ENCODE results near the gene SKAP2. TPM values are rescaled to one million over a fixed set of nuclear protein-coding genes. Genes with fewer than 3 reads are reported as not detected.

Gene SKAP2
- total RNA-seq, 1 experiment from 2014 or later = 9.6 TPM

DNA sequence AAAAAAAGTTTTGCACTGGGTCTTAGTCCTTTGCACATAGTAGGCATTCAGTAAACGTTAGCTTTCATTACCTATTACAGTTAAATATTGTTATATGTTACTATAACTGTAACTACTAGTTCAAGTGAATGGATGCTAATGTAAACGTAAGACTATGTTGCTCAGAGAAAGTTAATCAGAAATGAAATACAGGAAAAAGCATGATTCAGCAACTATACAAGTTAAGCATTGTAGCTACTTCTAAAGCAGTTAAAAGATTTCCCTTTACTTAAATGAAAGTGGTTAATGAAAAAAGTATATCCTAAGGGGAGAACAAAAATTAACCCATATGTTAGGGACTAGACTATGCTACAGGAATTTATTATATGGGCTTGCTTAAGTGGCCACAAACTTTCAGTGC is 121.2 kb downstream of the SKAP2 start:
- intact Hi-C loops (cut with micrococcal nuclease) = no loop called here
- DNase-seq = no peak
- Histone ChIP-seq H3K4me3 (ENCODE audit: low read length) (no peak overlapping the region), H3K9me3 (ENCODE audit: low read length) (no peaks in the 10 kb centered on the region), H3K9me2 (replicated peaks; ENCODE audit: low read length) (no peaks in the 10 kb centered on the region), H3K27me3 (ENCODE audit: low read length) (no peaks in the 10 kb centered on the region), H2AFZ (ENCODE audit: low read length) (no peak overlapping the region), H3F3A (ENCODE audit: low read length, unreplicated experiment) (no peaks in the 10 kb centered on the region), H3K36me3 (ENCODE audit: low read depth, low read length) (no peaks in the 10 kb centered on the region), H3K4me2 (ENCODE audit: low read length) (no peak overlapping the region), H3K4me1 (ENCODE audit: insufficient read depth, low read length) (no peaks in the 10 kb centered on the region), H3K27ac (ENCODE audit: low read length) (no peak overlapping the region), H3K79me2 (ENCODE audit: low read length) (no peaks in the 10 kb centered on the region), H3K9ac (ENCODE audit: low read length) (no peak overlapping the region), H4K20me1 (ENCODE audit: low read length) (no peaks in the 10 kb centered on the region)
- no TSS peak for BruUV-seq (replicated peaks)
- TF ChIP-seq, protein P1, sequence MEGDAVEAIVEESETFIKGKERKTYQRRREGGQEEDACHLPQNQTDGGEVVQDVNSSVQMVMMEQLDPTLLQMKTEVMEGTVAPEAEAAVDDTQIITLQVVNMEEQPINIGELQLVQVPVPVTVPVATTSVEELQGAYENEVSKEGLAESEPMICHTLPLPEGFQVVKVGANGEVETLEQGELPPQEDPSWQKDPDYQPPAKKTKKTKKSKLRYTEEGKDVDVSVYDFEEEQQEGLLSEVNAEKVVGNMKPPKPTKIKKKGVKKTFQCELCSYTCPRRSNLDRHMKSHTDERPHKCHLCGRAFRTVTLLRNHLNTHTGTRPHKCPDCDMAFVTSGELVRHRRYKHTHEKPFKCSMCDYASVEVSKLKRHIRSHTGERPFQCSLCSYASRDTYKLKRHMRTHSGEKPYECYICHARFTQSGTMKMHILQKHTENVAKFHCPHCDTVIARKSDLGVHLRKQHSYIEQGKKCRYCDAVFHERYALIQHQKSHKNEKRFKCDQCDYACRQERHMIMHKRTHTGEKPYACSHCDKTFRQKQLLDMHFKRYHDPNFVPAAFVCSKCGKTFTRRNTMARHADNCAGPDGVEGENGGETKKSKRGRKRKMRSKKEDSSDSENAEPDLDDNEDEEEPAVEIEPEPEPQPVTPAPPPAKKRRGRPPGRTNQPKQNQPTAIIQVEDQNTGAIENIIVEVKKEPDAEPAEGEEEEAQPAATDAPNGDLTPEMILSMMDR (conservative IDR thresholded peaks at IDR 0.05; ENCODE audit: low read depth, low read length) = no peak
- no peak for TF ChIP-seq EZH2phosphoT487 (IDR thresholded peaks at IDR 0.05; ENCODE audit: borderline replicate concordance, low read length)
- no peak for TF ChIP-seq EZH2 (IDR thresholded peaks at IDR 0.05; ENCODE audit: low read length, unreplicated experiment)
- ChIA-PET CTCF (no interaction called here), POLR2A (ENCODE audit: unreplicated experiment) (no interaction called here)
- ATAC-seq = no peak

DNA sequence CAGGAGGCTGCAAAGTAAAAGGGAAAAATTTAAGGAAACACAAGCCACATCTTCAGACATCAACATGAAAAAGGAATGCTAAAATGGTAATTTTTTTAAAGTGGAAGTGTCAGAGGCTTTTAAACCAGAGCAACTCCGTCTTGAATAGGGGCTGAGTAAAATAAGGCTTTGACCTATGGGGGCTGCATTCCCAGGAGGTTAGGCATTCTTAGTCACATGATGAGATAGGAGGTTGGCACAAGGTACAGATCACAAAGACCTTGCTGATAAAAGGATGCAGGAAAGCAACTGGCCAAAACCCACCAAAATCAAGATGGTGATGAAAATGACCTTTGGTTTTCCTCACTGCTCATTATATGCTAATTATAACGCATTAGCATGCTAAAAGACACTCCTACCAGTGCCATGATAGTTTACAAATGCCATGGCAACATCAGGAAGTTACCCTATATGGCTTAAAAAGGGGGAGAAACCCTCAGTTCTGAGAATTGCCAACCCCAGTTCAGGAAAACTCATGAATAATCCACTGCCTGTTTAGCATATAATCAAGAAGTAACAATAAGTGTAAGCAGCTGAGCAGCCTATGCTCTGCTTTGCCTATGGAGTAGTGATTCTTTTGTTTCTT is 128.3 kb downstream of the SKAP2 start:
- no peaks in the 10 kb centered on the region for H3F3A ChIP-seq (ENCODE audit: low read length, unreplicated experiment)
- no peak overlapping the region for H3K4me2 ChIP-seq (ENCODE audit: low read length)
- H3K4me1 ChIP-seq (ENCODE audit: insufficient read depth, low read length) = no peaks in the 10 kb centered on the region
- no peaks in the 10 kb centered on the region for H3K36me3 ChIP-seq (ENCODE audit: low read depth, low read length)
- no peak overlapping the region for H3K9ac ChIP-seq (ENCODE audit: low read length)
- H3K9me3 ChIP-seq (ENCODE audit: low read length) = no peaks in the 10 kb centered on the region
- intact Hi-C loops (cut with micrococcal nuclease) = no loop called here
- no TSS peak for BruUV-seq (replicated peaks)
- H2AFZ ChIP-seq (ENCODE audit: low read length) = no peak overlapping the region
- ChIA-PET POLR2A (ENCODE audit: unreplicated experiment) (no interaction called here), CTCF (no interaction called here)
- H3K27me3 ChIP-seq (ENCODE audit: low read length) = no peaks in the 10 kb centered on the region
- H4K20me1 ChIP-seq (ENCODE audit: low read length) = no peaks in the 10 kb centered on the region
- no peak overlapping the region for H3K27ac ChIP-seq (ENCODE audit: low read length)
- no peak for ATAC-seq
- no peaks in the 10 kb centered on the region for H3K9me2 ChIP-seq (replicated peaks; ENCODE audit: low read length)
- no peak for DNase-seq
- TF ChIP-seq EZH2 (IDR thresholded peaks at IDR 0.05; ENCODE audit: low read length, unreplicated experiment) (no peak), EZH2phosphoT487 (IDR thresholded peaks at IDR 0.05; ENCODE audit: borderline replicate concordance, low read length) (no peak)
- TF ChIP-seq, protein P1 (conservative IDR thresholded peaks at IDR 0.05; ENCODE audit: low read depth, low read length) = no peak
- H3K79me2 ChIP-seq (ENCODE audit: low read length) = no peaks in the 10 kb centered on the region
- H3K4me3 ChIP-seq (ENCODE audit: low read length) = no peak overlapping the region

DNA sequence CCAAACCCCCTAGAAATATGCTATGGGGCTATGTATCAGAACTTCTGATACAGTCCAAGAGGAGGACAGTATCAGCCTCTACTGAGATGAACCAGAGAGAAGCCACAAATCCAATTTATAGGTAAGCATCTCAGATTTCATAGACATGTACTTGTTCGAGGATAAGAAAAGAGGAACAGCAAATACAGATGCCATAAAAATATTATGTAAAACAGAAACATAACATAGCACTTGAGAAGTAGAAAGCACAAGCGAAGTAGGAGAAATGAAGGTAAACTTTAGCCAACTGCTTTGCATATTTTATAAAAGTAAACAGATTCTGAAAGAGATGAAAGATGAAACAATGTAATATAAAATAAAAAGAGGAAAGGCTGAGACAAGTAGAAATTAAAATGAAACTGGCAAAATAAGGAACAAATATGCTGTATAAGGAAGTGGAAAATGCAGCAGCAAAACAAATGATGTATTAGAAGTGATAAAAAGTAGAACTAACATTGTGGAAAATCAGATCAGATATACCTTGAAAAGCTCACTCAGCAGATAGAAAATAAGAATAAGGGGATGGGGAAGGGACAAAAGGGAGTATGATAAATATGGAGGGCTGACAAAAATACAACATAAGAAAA is 135.1 kb downstream of the SKAP2 start:
- no peaks in the 10 kb centered on the region for H3K36me3 ChIP-seq (ENCODE audit: low read depth, low read length)

More for the DNA sequence above, 135.1 kb downstream of the SKAP2 start:
- H3K27me3 ChIP-seq (ENCODE audit: low read length) = no peaks in the 10 kb centered on the region
- H4K20me1 ChIP-seq (ENCODE audit: low read length) = no peaks in the 10 kb centered on the region
- H3K79me2 ChIP-seq (ENCODE audit: low read length) = no peaks in the 10 kb centered on the region
- H3K4me3 ChIP-seq (ENCODE audit: low read length) = no peak overlapping the region
- DNase-seq (no peak), ATAC-seq (0 out of 2 replicates have a peak, but pooled peaks have one; percentile 15)
- no peak overlapping the region for H3K27ac ChIP-seq (ENCODE audit: low read length)
- H3K9me3 ChIP-seq (ENCODE audit: low read length) = no peaks in the 10 kb centered on the region
- H3K9me2 ChIP-seq (replicated peaks; ENCODE audit: low read length) = no peaks in the 10 kb centered on the region
- intact Hi-C loops (cut with micrococcal nuclease) = no loop called here
- TF ChIP-seq, protein P1 (conservative IDR thresholded peaks at IDR 0.05; ENCODE audit: low read depth, low read length) = no peak
- TF ChIP-seq EZH2 (IDR thresholded peaks at IDR 0.05; ENCODE audit: low read length, unreplicated experiment) (no peak), EZH2phosphoT487 (IDR thresholded peaks at IDR 0.05; ENCODE audit: borderline replicate concordance, low read length) (no peak)
- H3K4me1 ChIP-seq (ENCODE audit: insufficient read depth, low read length) = no peaks in the 10 kb centered on the region
- BruUV-seq (replicated peaks) = no TSS peak
- H3K4me2 ChIP-seq (ENCODE audit: low read length) = no peak overlapping the region
- H2AFZ ChIP-seq (ENCODE audit: low read length) = no peak overlapping the region
- no peaks in the 10 kb centered on the region for H3F3A ChIP-seq (ENCODE audit: low read length, unreplicated experiment)
- no peak overlapping the region for H3K9ac ChIP-seq (ENCODE audit: low read length)
- CTCF ChIA-PET = no interaction called here
- POLR2A ChIA-PET (ENCODE audit: unreplicated experiment) = no interaction called here
